CMK (cell line): ENCODE data around the gene ACSL4.
"Not testable (repeated sequence)": the region's sequence is repeated elsewhere in the genome, so short reads cannot be mapped to it uniquely, and the experiment has no call there.

Experiments used
- DNase-seq: peaks from one replicate; pipeline ENCODE4 v3.0.0-alpha.2; 2010; ENCODE audit warnings: low read depth

The ACSL4 gene

DNA sequence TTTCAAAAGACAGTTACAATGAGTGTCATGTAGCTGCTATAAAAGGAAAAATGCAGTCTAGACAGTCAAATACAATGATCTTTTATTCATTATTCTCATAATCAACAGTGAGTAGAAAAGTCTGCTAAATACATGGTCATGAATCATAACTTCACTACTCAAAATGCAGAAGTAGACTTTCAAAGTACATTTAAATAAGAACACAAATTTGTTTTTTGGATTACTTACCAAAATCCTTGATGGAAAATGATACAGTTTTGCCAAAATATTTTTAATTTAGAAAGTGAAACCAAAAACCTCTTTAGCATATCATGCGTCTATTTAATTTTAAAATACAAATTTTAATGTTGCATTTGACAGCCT is 4.9 kb downstream of the ACSL4 start:
- no peak for DNase-seq

DNA sequence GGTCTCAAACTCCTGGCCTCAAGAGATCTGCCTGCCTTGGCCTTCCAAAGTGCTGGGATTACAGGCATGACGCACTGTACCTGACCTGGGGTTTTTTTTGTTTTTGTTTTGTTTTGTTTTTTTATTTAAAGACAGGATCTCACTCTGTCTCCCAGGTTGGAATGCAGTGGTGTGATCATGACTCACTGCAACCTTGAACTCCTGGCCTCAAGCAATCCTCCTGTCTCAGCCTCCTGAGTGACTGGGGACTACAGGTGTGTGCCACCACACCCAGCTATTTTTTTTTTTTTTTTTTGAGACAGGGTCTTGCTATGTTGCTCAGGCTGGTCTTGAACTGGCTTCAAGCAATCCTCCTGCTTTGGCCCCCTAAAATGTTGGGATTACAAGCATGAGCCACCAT is 8.1 kb downstream of the ACSL4 start:
- not testable (repeated sequence) for DNase-seq

DNA sequence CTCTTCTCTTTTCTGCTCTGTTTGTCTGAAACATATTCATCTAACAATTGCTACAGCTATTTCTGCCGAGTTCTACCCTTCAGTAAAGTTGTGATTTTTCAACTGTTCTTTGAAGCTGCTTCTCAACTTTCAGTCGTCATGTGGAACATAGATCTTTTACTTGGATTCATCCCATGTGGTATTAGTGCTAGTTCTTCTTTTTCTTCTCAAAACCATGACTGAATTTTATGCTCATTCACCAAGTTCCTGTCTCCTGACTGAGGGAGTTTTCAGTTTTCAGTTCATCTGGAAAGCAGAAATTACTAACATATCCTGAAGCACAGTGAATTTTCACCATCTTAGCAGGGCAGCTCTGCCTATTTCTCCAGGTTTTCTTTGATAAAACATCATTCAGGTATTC is 12.1 kb downstream of the ACSL4 start:
- no peak for DNase-seq

DNA sequence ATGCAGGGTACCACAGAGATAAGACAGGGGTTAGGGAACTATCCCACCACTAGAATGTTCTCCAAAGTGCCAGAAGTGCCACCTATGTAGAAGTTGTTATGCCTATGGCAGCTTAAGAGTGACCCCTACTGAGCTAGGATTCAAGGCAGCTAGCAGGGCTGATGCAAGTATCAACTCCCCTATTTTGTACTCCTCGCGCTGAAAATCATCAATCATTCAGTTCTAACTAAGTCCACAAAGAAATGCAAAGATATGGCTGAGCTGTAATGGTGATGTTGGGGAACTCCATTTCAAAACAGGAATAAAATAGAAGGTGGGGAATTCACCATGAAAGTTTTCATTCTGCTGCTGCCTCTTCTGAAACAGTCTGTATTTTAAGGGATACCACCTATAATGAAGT is 13.8 kb downstream of the ACSL4 start:
- DNase-seq, result no peak

DNA sequence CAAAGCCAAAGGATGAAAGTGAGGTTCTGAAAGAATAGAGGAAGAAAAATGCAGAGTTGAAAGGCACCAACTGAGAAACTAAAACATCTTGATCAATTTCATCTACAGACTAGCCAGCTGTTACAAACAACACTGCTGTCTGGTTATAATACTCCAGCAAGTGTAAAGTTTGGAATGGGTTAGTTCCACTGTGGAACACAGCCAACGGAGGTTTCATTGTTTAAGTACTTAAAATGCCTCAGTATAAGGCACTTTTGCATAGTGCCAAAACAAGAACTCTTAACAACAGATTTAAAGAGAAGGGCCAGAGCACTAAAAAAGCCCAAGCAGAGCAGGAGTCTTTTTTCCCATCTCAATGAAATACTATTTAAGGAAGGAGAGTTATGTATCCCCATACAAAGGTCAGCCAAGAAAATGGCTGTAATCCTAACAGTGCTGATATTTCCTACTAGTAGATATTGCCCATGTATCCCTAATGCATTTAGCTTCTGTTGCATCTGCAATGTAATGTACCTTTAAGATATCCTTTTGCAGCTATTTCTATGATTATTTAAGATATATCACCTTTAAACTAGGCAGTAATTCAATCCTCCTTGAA is 16.5 kb downstream of the ACSL4 start:
- DNase-seq, result no peak

DNA sequence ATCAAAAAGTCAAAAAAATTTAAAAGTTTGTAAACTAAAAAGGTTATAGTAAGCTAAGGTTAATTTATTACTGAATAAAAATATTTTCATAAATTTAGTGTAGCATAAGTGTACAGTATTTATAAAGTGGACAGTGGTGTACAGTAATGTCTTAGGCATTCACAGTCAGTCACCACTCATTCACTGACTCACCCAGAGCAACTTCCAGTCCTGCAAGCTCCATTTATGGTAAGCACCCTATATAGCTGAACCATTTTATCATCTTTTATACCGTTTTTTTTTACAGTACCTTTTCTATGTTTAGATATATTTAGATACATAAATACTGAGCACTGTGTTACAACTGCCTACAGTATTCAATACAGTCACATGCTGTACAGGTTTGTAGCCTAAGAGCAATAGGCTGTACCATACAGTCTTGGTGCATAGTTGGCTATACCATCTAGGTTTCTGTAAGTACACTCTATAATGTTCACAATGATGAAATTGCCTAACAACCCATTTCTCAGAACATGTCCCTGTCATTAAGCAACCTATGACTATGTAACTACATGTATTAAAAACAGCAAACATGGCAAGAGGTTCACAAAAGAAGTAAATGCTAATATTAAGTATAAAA is 18.6 kb downstream of the ACSL4 start:
- no peak for DNase-seq

DNA sequence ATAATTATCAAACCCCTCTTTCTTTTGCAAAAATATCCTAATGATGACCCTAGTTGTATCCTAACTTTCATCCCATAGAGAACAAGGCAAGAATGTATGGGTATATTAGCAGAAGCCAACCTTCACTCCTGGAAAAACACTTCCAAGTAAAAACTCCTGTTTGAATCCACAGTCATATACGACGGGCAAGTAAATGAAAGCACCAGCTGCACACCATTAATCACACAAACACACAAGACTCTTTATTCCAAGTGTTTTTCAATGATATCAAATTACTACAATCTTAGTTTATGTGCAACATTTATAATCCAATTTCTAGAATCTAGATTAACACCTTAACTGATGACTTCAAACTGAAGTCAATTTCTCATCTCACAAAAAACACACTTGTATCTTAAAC is 22.9 kb downstream of the ACSL4 start:
- no peak for DNase-seq

DNA sequence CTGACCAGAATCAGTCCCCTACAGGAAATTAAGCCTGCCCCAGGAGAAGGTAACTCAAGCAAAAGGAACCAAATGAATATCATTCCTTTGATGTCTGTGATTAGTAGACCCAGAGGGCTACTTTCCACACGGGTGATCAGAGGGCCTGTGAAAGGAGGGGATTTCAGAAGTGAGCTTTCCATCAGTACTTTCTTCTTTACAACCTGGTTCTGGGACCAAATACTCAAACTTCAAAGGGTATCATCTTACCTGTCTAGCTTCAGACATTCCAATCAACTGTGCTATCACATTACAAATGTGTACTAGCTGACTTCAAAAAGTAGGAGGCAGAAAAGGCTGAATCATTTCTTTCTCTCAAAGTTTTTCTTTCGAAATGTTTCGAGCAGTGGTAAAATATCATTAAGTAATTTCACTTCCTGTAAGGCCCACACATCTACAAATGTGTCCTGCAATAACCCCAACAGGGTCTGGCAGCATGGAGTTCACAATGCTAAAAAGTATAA is 23.9 kb downstream of the ACSL4 start:
- no peak for DNase-seq

DNA sequence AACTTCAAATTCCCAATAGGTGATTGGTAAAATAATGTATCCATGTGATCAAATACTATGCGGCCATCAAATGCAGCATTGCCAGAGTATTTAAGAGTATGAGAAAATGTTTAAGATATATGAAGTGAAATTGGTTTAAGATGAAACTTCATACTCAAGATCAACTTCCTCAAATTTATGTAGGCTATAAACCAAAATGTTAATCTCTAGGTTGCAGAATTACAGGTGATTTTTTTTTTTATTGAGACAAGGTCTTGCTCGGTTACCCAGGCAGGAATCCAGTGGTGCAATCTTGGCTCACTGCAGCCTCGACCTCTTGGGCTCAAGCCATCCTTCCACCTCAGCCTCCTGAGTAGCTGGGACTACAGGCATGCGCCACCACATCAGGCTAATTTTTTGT is 25.3 kb downstream of the ACSL4 start:
- DNase-seq, result no peak

DNA sequence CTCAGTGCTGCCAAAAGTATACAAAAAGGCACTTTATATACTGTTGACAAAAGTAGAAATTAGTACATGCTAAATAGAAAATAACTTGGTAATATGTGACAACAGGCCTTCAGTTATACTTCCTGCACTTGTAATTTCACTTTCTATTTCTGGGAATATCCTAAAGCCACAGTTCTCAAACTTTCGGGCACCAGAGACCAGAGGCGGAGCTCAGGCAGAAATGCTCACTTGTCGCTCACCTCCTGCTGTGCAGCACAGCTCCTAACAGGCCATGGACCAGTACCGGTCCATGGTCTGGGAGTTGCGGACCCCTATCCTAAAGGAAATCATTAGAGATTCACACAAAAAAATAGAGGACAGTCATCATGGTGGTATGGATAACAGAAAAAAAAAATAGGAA is 25.7 kb downstream of the ACSL4 start:
- DNase-seq, result no peak

DNA sequence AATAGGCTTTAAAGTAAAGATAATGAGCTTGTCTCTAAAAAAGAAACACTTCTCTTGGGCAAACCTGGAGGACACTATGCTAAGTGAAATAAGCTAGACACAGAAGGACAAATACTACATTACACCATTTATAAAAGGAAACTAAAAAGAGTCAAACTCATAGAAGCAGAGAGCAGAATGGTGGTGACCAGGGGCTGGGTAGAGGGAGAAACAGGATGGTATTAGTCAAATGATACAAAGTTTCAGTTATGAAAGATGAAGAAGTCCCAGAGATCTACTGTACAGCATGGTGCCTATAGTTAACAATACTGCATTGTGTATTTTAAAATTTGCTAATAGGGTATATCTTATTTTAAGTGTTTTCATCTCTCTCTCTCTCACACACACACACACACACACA is 28.5 kb downstream of the ACSL4 start:
- DNase-seq, result no peak

DNA sequence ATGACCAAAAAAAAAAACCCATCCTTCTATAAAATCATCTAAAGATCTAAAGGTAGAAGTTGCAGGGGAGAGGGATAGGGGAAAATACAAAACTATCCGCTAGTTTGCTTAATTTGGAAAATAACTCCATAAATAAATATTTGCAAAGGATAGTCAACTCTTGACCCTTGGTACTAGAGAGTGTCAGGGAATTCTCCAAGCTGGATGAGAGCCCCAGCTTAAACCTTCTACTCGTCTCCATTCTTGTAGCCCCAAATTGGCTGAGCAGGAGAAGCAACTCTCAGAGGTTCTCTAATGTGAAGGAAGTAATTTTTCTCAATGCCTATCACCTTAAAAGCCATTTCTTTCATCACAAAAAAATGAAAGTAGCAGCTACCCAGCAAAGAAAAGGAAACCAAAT is 35.2 kb downstream of the ACSL4 start:
- no peak for DNase-seq

DNA sequence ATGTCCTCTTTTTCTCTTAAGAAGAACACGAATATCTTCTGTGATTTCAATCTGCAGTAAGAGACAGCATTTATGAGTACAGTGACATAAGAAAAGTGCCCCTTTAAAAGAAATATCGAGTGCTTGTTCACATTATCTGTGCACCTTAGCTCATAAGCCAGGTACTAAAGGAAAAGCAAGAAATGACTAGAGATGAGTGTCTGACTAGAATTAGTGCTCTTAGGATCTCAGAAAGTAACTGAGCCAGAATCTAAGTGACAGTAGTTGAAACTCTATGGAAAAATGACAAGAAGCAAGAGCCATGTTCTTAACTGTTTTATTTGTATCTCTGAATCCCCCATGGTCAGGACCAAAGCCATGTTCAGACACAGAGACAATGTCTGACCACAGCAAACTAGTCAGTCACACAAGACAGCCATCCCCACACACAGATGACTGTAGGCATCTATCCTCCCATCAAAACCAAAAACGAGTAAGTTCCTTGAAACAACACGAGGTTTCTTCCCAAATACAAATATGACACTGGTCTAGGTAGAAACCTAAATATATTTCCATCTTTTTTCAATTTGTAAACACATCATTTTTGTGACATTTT is 36.8 kb downstream of the ACSL4 start:
- DNase-seq, result no peak

DNA sequence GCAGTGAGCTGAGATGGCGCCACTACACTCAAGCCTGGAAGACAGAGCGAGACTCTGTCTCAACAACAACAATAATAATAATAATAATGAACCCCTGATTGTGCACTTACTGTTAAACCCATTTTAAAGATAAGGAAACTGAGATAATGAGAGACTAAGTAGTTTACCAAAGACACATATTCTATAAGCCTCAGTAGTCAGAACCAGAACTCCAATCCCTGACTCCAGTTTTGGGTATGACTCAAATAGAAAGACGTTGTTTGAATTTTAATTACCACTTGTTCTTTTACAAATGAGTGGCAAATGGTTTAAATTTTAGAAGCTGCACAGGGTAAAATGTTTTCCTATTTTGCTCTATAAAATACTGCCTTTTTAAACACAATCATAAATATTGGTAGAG is 37.4 kb downstream of the ACSL4 start:
- DNase-seq, result no peak

DNA sequence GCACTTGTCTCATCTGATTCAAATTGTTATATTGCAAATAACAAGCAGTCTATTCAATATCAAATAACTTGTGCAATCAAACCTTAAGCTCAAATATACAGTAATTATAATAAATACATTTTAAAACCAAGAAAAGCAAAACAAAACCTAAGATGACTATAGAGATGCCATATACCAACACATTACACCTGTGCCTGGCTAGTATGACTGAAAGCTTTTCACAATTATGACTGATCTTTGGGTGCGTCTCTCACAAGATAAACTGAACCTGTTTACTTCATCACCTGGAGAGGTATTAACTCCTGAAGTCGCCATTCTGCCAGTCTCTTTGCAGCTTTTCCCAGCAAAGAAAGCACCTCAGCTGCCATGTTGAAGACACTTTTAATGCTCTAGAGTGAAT is 41.3 kb downstream of the ACSL4 start:
- DNase-seq, result no peak

DNA sequence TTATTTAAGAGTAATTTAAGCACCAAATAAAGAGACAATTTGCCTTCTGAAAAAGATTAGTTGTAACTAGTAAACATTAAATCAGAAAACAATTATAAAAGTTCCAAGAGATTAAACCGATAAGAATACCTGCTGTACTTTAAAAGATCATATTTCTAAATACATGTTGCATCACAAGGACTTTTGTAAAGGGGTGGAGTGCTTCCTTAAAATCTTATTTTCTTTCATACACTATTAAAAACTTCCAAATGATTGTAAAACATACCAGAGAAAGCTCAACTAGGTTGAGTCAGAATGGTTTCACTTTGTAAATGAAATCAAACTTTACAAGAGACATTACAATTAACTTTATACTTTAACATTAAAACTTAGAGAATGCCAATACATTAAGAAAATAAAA is 41.8 kb downstream of the ACSL4 start:
- no peak for DNase-seq

DNA sequence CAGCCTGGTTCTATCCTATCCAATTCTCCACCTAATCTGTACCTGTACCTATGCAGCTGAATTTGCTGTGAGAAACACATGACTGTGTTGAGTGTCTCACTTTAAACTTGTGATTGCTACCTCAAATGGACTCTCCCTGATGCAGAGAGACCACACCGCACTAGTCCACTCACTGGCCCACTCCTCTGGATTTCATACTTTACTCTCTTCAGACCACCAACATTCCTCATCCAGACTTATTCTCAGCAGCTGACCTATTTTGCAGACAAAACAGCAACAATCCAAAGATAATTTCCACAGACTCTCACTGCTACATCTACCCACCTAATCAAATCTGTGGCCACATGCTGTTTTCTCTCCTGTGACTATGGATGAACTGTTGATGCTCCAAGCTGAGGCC is 45.2 kb downstream of the ACSL4 start:
- DNase-seq, result no peak

DNA sequence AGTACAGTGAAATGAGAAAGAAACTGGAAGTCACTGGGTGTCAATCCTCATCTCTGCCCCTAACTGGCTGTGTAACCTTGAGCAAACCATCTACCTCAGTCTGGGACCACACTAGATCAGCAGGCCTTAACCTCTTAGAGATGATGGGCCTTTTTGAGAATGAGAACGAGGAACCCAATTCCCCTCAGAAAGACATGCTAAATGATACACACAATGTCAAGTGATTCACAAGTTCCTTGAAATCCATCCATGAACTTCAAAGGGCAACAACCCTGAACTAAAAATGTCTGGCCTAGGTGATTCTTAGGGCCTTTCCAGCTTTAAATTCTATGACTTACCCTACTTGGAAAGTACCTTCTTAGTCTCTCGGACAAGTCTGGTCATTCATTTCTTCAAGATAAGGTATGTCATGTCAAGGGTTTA is 47.4 kb downstream of the ACSL4 start:
- DNase-seq, result no peak

DNA sequence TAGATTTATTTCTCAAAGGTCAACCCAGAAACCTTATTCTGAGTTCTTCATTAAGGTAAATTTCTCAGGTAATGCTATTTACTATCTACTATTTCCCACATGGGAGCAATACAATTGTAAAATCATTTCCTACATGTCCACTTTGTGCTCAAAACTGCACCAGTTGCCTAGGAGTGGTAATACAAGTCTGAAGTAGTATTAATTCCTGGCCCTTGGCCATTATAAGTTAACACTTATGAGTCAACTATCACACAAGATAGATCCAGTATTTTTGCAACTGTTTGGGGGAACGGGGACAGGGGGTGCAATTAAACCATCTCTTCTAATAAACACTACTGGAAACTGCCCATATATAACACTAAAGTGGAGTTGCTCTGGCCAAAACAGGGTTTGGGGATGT is 48.9 kb downstream of the ACSL4 start:
- DNase-seq, result no peak

DNA sequence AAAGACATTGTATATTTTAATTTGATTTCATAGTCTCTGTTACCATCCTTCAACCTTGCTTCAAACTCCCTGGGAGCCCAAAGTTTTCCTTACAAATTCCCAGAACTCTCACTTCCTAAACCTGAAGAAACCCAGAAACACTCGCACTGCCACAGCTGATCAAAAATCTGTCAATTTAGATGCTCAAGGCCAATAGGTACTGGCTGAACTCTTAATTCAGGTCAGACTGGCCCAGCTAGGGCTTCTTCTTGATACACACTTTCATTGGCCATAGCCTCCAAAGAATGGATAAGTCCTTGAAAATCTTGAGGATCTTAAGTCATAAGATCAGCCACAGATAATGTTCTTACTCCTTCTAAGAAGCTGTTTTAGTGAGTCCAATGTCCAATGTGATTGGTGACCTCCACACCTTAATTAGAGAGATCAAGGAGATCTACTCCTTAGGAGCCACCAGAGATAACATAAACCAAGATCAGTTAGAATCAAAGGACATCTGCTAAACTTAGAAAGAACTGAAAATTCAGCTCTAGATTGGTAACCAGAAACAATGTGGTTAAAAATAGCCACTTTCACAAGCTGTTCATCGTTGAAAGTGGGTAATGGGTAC is 51.5 kb downstream of the ACSL4 start:
- DNase-seq, result no peak

DNA sequence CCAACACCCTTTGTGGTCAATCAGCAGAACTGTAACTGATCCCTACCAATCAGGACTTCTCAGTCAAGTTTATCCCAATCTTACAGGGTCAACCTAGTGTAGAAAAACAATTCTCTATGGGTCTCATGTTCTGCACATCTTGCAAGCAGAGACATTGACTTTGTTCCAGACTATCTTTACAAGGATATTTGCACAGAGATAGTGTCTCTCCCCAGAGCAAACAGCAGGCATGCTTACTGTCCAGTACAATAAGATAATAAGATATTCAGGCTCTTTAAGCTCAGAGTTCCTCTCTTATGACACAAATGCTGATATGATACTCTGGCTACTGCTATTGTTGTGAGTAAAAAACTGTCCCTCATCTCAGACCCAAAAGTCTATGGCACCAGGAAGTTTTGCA is 53.2 kb downstream of the ACSL4 start:
- DNase-seq, result no peak

DNA sequence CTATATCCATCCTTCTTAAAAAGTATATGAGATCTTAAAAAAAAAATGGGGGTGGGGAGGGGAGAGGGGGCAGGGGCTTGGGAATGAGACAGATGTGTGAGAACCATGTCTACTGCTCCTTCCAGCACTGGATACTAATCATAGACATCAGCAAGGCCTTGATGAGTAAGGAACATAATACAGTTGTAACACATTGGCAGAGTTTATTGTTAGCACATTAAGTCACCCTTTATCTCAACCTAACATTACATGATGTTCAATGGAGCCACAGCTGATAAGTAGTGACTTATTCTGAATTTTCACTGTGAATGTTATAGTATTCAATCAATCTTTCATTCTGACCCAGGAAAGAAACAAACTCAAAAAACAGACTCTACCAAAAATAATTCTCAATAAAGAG is 60.8 kb downstream of the ACSL4 start:
- no peak for DNase-seq

DNA sequence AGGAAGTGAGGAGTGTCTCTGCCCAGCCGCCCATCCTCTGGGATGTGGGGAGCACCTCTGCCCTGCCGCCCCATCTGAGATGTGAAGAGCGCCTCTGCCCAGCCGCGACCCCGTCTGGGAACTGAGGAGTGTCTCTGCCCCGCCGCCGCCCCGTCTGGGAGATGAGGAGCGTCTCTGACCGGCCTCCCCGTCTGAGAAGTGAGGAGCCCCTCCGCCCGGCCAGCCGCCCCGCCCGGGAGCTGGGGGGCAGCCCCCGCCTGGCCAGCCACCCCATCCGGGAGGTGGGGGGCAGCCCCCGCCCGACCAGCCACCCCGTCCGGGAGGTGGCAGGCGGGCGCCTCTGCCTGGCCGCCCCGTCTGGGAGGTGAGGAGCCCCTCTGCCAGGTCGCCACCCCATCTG is 61.9 kb downstream of the ACSL4 start:
- DNase-seq, result not testable (repeated sequence)

DNA sequence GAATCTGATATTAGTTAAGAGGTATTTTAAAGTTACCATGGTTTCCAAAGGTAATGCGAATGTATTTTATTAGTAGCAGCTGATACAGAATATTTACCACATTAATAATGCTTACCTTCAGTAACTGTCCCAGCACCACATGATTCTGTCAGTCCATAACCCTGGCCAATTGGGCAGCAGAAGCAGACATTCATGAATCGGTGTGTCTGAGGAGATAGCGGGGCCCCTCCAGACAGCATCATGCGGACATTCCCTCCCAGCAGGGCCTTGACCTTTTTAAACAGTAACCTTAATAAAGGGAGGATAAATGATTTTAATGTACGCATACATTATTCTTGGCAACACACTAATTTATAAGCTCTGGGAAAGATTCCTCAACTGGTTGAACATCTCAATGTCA is 65.1 kb downstream of the ACSL4 start:
- DNase-seq, result no peak
